ENCODE measurements around the gene COL21A1.
"Not testable (repeated sequence)": the region's sequence is repeated elsewhere in the genome, so short reads cannot be mapped to it uniquely, and the experiment has no call there.

COL21A1 gene

DNA sequence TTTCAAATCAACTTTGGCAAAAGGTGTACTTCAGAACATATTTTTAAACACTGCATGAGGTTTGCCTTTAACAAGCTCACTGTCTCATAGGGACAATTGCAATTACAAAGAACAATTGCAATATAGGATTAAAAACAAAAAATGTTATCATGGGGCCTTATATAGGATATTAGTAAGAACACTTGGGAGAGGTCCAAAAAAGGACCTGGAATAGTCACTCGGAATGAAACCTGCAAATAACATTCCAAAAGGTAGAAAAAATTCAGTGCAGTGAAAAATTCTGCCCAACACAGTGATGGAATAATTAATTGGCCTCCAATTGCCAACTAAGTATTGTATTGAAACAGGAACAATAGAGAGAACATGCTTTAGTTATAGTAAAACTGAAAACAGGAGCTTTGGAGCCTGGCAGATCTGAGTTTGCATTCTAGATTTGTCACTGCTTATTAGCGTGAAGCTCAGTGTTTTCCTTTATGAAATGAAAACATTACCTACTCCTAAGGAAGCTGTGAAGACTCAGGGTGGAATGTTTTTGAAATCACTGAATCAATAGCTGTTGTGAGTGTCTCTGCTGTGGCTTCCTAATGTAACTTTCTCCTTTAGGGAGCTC is 199.3 kb downstream of the COL21A1 start:
- DNase-seq (ENCODE audit: low read depth), result no peak

DNA sequence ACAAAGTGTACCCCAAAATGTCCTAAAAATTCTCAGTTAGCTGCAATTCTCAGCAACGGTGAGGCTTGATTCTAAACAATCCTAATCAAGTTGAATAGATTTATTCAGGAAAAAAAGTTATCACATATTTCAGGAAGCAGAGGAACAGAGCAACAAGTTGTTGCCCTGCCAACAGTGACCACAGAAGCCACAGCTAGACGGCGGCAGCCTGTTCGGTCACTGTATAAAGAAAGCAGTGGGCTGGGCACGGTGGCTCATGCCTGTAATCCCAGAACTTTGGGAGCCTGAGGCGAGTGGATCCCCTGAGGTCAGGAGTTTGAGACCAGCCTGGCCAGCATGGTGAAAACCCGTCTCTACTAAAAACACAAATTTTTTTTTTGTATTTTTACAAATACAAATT is 200.8 kb downstream of the COL21A1 start:
- no peak for DNase-seq (ENCODE audit: low read depth)

DNA sequence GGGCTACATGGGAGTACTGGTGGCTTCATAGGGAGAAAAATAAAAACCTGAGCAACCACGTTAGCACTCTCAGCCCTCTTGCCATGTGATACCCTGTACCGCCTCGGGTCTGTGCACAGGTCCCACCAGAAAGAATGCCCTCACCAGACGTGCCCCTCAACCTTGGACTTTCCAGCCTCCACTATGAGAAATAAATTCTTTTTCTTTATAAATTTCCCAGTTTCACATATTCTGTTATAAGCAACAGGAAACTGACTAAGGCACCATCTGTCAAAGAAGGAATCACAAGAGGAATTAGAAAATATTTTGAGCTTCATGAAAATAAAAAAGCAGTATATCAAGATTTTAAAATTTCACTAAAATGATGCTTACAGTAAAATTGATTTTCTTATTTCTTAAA is 203.6 kb downstream of the COL21A1 start:
- DNase-seq (ENCODE audit: low read depth), result no peak

DNA sequence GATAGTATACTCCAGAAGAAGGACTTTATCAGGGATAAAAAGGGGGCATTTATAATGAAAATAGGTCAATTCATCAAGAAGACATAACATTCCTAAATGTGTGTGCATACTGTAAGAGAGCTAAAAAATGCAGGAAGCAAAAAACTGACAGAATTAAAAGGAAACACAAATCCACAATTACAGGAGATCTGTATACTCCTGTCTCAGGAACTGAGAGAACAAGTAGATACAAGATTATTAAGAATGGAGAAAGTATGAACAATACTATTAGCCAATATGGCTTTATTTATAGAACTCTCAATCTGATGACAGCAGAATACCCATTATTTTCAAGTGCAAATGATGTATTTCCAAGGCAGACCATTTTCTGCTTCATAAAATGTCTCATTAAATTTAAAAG is 204.3 kb downstream of the COL21A1 start:
- no peak for DNase-seq (ENCODE audit: low read depth)

DNA sequence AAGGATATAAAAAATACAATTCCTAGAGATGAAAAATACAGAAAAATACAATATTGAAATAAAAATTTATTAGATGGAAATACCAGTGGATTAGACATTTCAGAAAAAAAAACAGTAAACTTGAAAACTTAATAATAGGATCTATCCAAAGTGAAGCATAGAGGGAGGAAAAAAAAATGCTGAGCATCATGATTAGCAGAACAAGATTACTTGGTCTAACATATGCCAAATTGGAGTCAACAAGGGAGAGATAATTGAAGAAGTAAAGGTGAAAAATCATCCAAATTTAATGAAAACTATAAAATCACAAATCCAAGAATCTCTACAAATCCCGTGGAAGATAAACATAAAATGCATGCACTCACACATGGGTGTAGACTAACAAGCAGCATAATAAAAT is 205.8 kb downstream of the COL21A1 start:
- DNase-seq (ENCODE audit: low read depth), result no peak

DNA sequence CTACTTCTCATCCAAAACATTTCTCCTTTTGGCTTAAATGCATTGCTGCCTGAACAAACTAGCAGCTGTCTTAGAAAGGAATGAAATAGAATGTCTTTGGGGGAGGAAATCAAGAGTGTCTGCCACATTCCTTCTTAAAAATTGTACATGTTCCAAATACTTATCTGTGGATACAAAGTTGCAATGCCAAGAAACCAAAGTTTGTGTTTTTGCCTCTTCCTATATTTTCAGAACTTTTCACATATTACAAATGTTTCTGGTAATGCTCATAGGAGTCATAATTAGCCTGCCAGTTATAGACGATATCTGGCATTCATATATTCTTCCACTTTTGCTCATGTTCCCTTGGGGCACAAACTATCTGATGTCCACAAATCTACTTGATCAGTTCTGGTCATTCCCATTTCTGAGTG is 206.5 kb downstream of the COL21A1 start:
- no peak for DNase-seq (ENCODE audit: low read depth)

DNA sequence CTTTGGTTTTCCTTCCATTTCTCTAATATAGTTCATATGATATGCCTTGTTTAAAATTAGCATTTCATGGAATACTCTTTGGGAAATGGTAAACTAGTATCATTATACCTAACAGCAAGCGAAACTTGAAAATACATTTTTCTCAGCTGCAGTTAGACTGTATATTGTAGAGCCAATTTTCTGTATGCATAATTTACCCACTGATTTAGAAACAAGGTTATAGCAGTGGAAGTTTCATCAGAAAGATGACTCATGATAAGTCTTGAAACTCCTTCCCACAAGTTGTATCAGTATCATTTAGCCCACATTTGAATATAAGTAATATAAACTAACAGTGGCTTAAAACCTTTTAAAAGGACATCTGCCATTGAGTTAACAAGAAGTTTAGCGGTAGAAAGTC is 207.2 kb downstream of the COL21A1 start:
- no peak for DNase-seq (ENCODE audit: low read depth)

DNA sequence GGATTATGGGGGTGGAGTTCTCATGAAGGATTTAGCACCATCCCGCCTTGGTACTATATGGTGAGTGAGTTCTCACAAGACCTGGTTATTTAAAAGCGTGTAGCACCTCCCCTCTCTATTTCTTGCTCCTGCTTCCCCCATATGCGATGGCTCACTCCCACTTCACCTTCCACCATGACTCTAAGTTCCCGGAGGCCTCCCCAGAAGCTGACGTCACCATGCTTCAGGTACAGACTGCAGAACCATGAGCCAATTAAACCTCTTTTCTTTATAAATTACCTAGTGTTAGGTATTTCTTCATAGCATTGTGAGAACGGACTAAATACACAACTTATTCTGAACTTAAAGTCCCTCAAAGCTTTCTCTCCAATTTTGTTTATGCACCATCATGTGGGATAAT is 208.6 kb downstream of the COL21A1 start:
- no peak for DNase-seq (ENCODE audit: low read depth)

DNA sequence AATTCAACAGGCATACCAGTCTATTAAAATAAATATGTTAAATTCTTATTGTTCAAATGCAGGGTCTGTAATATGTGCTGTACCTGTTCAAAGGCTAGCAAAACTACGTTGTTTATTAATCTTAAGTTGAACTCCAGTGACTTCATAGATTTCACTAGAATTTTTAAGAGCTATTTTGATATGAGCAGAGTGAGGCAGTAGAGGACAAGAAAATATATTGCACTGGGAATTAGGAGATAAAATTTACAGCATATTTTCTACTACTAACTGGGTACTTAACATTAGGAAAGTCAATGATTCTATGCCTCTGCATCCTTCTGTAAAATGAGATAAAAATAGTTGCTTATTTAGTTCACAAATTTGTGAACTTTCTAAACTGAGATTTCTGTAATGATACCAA is 209.8 kb downstream of the COL21A1 start:
- DNase-seq (ENCODE audit: low read depth), result no peak

DNA sequence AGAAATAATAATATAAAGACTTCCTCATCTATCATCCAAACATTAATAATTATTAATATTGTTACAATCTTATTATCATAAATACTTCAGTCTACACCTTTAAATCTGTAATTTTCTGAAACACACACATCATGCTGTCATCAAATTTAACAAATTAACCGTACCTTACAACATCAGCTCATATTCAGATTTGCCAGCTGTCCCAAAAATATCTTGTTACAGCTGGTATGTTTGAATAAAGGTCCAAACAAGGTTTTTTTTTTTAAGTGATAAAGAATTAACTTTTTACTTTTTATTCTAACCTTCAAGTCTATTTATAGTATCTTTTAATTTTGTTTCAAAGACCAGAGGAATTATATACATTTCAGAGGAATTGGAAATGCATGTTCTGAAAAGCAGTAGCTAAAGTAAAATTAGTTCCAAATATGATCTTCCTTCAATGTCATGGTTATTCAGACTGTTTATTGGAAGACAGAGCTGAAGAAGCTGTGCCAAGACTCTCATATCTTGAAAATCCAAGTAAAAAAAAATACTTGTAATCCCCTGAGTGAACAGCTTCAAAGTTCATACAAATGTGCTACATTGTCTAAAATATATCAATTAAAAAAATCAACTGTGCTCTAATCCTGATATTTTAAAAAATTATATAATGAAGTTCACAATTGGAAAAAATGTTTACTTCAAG is 210.3 kb downstream of the COL21A1 start:
- DNase-seq (ENCODE audit: low read depth), result no peak

DNA sequence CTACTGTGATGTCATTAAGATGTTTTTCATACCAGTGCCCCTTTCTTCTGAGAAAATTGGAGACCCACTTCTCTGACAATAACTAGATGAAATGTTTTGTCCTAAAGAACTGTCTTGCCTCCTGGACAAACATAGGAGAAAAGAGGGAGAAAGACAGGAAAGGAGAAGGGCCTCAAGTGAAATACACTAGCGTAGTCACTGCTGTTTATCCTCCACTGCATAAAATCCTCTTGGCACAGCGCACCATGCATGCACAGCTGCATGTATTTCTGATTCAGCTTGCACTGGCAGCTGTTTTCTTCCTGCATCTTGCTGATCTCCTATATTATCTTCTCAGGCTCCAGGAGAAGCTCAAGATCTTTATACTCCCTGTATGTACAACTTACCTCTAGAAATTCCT is 214.0 kb downstream of the COL21A1 start:
- no peak for DNase-seq (ENCODE audit: low read depth)

DNA sequence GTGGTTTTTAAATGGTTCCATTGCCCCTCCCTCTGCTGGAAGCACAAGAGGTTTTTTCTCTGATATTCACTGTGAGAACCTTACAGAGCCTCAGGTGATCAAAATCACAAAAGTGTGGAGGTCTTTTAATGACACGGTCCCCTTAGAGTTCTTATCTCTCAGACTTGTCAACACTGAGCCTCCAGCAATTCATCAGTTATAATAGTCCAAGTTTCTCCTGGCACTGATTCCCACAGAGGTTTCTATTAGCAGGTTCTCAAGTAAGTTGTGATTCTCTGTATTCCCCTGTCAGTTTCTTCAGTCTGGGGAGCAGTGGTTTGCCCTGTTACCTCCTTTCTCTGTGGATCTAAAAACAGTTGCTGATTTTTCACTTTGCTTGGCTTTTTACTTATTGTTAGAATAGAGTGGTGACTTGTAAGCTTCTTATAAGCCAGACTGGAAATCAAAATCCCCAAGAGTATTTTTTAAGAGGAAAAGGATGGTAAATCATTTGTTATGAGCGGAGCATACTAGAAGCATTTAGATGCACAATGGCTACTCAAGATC is 214.6 kb downstream of the COL21A1 start:
- no peak for DNase-seq (ENCODE audit: low read depth)

DNA sequence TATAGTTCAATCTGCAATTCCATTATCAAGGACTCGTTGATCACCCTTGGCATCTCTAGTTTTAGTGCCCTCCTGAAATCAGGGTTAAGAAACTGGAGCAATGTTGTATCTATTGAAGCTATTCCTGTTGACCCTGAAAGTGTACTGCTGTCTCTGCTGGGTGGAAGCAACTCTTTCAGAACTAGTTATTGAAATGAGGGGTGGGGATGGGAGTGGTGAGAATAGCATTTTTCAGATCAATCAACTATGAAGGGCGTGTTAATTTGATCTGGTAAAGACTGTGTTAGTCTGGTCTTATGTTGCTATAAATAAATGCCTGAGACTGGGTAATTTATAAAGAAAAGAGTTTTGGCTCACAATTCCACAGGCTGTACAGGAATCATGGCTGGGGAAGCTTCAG is 219.5 kb downstream of the COL21A1 start:
- no peak for DNase-seq (ENCODE audit: low read depth)

DNA sequence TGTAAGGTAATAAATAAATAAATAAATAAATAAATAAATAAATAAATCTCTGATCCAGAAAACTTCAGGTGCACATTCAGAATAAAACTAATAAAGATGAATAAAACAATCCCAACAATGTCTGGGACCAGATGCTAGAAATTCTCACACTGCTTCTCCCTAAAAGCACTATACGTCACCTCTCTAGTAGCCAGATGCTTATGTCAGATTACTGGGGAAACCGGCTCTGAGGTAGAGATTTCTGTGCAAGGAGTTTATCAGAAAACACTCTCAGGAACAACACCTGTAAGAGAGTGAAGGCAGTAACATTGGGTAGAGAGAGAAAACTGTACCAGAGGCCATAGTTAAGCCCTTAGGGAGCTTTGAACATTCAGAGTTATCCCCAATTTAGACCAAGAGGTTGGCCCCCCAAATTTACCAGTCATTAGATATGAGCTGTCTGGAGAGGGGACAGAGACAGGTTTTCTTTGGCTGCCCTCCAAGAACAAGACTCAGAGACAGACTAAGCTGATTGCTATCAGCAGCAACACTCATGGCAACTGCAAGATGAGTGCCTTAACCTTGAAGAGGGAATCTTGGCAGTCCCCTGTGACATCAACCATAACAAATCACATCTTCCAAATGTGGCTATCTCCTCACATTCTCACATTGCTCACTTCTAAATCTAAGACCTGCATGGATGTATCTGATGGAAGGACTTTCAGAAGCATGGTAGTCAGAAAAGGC is 220.8 kb downstream of the COL21A1 start:
- no peak for DNase-seq (ENCODE audit: low read depth)

DNA sequence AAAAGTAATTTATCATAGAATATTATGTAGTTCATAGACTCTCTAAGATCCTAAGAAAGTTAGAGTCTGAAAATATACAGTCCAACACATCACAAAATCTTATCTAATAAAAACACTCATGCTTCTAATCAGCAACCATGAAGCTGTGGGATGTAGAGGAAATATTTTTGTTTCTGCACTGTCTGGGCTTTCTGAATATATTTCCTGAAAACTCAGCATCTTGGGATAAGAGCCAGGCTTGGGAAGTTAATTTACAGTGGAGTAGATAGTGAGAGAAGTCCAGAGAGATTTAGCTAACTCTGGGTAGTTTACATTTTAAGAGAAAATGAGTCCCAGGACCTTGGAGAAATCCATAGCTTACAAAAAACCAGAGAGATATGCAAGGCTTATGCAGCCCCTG is 221.6 kb downstream of the COL21A1 start:
- DNase-seq (ENCODE audit: low read depth), result no peak

DNA sequence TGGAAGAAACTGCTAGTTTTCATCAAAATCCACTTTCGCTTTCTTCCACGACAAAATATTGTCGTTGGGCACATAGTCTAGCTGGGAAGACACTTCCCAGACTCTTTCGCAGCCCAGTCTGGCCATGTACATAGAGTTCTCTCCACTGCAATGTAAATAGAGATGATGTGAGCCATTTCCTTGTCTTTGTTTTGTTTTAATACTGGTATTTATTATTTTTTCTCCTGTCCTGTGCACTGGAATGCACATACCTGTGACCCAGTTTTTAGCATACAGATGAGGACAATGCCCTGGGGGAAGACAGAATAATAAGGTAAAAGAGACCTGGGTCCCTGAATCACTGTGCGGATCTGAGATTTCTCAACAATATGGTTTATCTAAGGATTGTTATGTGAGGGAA is 222.4 kb downstream of the COL21A1 start:
- DNase-seq (ENCODE audit: low read depth), result no peak

DNA sequence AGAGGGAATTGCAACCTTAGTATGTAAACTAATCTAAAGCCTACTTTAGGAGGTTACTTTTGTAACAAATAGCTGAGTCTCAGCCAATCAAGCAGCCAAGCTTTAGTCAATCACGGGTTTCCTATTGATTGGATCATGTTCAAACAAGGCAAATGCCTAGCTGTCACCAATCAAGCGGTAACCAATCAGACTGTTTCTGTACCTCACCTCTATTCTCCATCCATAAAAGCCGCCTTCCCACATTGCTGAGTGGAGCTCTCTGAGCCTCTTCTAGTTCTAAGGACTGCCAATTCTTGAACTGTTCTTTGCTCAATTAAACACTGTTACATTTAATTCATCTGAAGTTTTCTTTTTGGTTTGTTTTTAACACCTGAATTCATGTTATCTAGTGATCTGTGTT is 223.6 kb downstream of the COL21A1 start:
- DNase-seq (ENCODE audit: low read depth), result no peak

DNA sequence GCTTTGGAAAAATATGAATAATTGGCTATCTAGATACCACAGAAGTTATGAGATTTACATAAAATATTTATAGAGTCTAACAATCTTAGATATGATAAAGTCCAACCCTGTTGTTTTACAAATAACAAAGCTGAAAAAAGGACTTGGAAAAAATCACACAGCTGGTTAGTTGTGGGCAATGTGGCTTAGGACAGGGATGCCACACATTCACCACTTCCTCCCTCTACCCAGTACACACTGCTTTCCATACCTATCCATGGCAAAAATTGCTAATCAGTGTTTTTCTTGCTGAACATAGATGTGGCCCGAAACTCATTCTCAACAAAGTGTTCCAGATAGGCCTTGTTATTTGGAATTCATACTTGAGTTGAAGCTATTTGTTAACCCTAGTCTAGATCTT is 224.7 kb downstream of the COL21A1 start:
- no peak for DNase-seq (ENCODE audit: low read depth)

DNA sequence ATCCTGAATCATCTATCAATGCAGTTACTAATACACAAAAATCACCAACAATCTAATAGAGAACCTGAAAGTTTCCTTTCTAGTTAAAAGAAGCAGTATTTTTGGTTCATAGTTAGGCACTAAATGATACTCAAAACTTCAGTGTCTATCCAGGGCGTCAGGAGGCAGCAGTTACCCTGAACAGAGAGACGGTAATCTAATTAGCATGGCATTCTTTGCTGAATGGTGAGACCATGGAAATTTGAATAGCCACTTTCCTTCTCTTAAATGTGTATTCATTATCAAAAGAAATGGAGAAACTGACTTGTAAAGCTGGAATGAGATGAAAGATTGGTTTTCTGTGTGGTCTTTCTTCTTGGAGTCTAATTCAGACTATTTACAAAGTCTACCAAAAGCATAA is 225.4 kb downstream of the COL21A1 start:
- DNase-seq (ENCODE audit: low read depth), result no peak

DNA sequence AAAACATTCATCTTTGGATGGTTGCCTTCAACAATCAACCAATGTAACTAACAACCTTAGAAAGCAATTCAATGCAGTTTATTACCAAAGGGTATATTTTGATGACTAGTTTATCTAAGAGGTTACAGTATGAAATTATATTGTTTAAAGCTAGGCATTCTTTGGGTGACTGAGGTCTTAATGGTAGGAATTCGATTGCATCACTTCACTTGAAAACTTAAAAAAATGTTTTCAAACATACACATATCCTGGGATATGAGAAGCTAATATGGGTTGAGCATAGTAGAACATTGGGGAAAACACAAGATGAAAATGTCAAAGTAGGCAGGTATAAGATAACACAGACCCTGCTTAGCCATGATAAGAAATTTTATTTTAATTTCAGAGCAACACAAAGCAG is 227.4 kb downstream of the COL21A1 start:
- no peak for DNase-seq (ENCODE audit: low read depth)

DNA sequence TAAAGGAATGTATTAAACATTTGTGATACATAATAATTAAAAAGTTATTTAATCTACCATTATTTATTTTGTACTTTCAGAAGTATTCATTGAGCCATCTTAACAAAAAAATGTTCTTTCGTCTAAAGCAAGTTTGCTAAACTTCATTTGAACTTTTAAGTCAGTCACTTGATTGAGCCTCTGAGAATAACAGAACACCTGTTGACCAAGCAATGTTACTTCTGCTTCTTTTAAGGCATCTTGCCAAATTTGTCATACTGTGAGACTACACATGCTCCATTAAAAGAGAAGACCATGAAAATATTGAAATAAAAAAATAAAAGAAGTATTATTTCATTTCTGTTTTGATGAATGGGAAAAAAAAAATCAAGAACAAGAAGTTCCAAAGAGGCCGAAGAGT is 230.2 kb downstream of the COL21A1 start:
- DNase-seq (ENCODE audit: low read depth), result no peak

DNA sequence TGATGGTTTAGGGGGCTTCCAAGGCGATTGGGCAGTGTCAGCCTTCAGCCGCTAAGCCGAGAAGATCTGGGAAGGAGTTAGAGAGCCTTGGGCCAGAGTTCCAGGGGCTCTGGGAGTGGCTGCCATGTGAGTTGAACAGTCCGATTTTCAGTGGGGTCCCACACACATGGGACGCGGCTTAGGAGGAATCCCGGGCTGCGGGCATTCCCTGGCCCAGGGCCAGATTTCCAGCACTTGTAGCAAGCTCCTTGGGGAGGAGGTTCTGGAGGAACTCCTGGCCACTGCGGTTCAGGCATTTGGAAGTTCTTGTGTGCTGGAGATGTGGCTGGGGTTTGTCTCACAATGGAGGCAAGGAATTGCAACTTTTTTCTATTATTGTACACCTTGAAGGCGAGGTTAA is 233.3 kb downstream of the COL21A1 start:
- not testable (repeated sequence) for DNase-seq (ENCODE audit: low read depth)

DNA sequence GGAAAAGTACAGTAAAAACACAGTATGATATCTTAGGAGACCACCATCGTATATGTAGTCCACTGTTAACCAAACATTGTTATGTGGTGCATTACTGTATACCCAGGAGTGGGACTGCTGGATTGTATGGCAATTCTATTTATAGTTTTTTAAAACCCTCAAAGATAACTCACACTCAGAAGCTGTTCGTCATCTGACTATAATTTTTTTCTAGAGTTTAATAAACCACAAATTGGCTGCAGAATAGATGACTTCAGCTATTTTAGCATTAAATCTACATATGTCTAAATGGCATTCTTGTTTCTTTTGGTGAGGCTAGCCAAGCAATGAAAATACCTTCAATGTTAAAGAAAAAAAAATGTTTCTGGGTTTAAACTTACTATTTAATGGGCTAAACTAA is 237.7 kb downstream of the COL21A1 start:
- DNase-seq (ENCODE audit: low read depth), result no peak
